ENCODE data around the gene SLC25A31. TPM values are rescaled to one million over a fixed set of nuclear protein-coding genes. Genes with fewer than 3 reads are reported as not detected.

The SLC25A31 gene
- total and polyA plus RNA-seq, 4 donors: not detected

GRCh38 chr4:127783026-127783769 is 53.0 kb downstream of the SLC25A31 start:
- Histone ChIP-seq H3K27ac (ENCODE audit: low read depth, low read length) (peak overlapping the region; percentile 89), H3K9me3 (ENCODE audit: control insufficient read depth, insufficient read depth, low read length) (no peaks in the 10 kb centered on the region), H3K4me1 (ENCODE audit: control insufficient read depth, insufficient read depth, low read length) (peaks cover 8% of the 10 kb centered on the region), H3K36me3 (ENCODE audit: control insufficient read depth, insufficient read depth, low read length) (no peaks in the 10 kb centered on the region), H3K27me3 (ENCODE audit: control insufficient read depth, insufficient read depth, low read length) (peaks cover 2% of the 10 kb centered on the region), H3K4me3 (ENCODE audit: low read depth, low read length) (peak overlapping the region; percentile 90)
- whole genome bisulfite sequencing (ENCODE audit: insufficient coverage): 7% methylated on average over 23 of the region's 25 CpGs
- DNase-seq (ENCODE audit: low read depth in 4 of 6, low spot score in 6 of 6): peak; percentile 31 to 82 (median 56)

DNA sequence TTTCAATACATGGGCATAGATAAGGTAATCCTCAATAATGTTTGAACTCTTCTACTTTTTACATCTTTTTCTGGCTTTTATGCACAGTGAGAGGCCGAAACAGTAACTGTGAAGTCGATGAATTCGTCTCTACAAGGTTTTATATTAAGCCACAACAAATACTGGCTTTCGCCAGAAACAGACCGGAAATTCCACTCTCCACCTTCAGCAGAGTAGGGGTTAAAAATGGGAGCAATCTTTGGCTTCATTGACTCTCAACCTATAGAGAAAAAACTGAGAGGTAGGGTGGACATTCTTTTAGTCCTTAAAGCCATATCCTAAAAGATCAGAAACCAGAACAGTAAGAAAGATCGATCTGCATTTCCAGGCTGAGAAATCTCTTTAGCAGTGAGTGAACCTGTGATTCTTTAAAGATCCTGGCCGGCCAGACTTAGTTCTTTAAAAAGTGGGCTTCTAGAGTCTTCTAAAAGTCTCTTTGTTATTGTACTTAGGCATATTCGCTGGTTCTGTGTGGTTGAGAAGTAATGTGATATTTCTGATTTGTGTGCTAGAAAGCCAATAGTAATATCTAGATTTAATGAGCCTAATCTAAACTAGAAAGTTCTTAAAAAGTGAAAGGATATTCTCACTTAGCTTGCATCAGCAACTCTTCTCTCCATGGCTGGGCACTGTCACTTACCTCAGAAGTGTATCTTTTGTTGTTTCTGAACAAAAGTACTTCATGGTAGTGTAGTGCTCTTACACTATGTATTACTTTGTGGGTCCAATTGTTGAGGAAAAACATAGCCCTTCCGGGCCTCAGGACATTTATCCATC is 54.0 kb downstream of the SLC25A31 start:
- Histone ChIP-seq H3K9me3 (ENCODE audit: control insufficient read depth, insufficient read depth, low read length) (no peaks in the 10 kb centered on the region), H3K4me3 (ENCODE audit: low read depth, low read length) (peak overlapping the region; percentile 90), H3K27me3 (ENCODE audit: control insufficient read depth, insufficient read depth, low read length) (peaks cover 2% of the 10 kb centered on the region), H3K4me1 (ENCODE audit: control insufficient read depth, insufficient read depth, low read length) (peaks cover 8% of the 10 kb centered on the region), H3K36me3 (ENCODE audit: control insufficient read depth, insufficient read depth, low read length) (no peaks in the 10 kb centered on the region), H3K27ac (ENCODE audit: low read depth, low read length) (no peak overlapping the region)
- DNase-seq (ENCODE audit: low read depth in 4 of 6, low spot score in 6 of 6): peak in 3 of 6 donors; percentile 6 to 9 (median 9)
- no CpG with 5 or more reads among the region's 9 CpGs for WGBS (ENCODE audit: insufficient coverage)

DNA sequence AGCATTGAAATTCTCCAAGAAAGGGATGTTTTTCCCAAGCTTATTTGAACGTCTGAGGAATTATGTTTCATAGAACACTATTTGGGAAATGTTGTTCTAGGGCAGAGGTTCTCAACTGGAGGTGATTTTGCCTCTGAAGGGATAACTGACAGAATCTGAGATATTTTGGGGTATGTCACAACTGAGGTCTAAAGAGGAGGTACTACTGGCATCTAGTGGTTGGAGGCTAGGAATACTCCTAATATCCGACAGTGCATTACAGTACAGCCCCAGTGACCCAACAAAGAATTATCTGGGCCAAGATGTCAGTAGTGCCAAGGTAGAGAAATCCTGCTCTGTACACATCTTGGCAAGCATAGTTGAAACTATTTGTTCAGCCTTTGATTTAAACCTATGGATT is 58.3 kb downstream of the SLC25A31 start:
- Histone ChIP-seq H3K4me1 (ENCODE audit: control insufficient read depth, insufficient read depth, low read length) (no peaks in the 10 kb centered on the region), H3K27me3 (ENCODE audit: control insufficient read depth, insufficient read depth, low read length) (no peaks in the 10 kb centered on the region), H3K4me3 (ENCODE audit: low read depth, low read length) (no peak overlapping the region), H3K27ac (ENCODE audit: low read depth, low read length) (no peak overlapping the region), H3K36me3 (ENCODE audit: control insufficient read depth, insufficient read depth, low read length) (no peaks in the 10 kb centered on the region), H3K9me3 (ENCODE audit: control insufficient read depth, insufficient read depth, low read length) (no peaks in the 10 kb centered on the region)
- no peak for DNase-seq (ENCODE audit: low read depth in 4 of 6, low spot score in 6 of 6)
- 67% methylated on average over 1 of the region's 2 CpGs for WGBS (ENCODE audit: insufficient coverage)

- WGBS (ENCODE audit: insufficient coverage): no CpG with 5 or more reads among the region's 1 CpG
- no peak for DNase-seq (ENCODE audit: low read depth in 4 of 6, low spot score in 6 of 6)
These were observed 61.2 kb downstream of the SLC25A31 start for GRCh38 chr4:127791391-127791790.

DNA sequence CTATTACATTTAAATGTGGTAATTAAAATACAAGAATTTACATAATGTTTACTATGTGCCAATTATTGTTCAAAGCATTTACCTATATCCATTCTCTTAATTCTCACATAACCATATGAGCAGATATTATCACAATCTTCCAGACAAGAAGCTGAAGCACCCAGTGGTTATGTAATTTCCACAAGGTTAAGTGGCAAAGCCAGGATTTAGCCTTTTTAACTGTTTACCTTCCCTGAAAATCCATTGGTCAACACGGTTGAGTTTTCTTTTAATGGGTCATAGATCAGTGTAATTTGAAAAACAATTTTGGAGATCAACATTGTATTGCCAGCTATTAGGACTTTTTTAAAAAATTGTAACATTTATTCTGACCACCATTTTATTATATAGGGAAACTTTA is 63.3 kb downstream of the SLC25A31 start:
- Histone ChIP-seq H3K4me1 (ENCODE audit: control insufficient read depth, insufficient read depth, low read length) (no peaks in the 10 kb centered on the region), H3K27ac (ENCODE audit: low read depth, low read length) (no peak overlapping the region), H3K27me3 (ENCODE audit: control insufficient read depth, insufficient read depth, low read length) (no peaks in the 10 kb centered on the region), H3K4me3 (ENCODE audit: low read depth, low read length) (no peak overlapping the region), H3K36me3 (ENCODE audit: control insufficient read depth, insufficient read depth, low read length) (no peaks in the 10 kb centered on the region), H3K9me3 (ENCODE audit: control insufficient read depth, insufficient read depth, low read length) (no peaks in the 10 kb centered on the region)
- no CpG with 5 or more reads among the region's 1 CpG for WGBS (ENCODE audit: insufficient coverage)
- no peak for DNase-seq (ENCODE audit: low read depth in 4 of 6, low spot score in 6 of 6)

More at GRCh38 chr4:127791391-127791790, 61.2 kb downstream of the SLC25A31 start:
- Histone ChIP-seq H3K9me3 (ENCODE audit: control insufficient read depth, insufficient read depth, low read length) (no peaks in the 10 kb centered on the region), H3K36me3 (ENCODE audit: control insufficient read depth, insufficient read depth, low read length) (no peaks in the 10 kb centered on the region), H3K27ac (ENCODE audit: low read depth, low read length) (no peak overlapping the region), H3K27me3 (ENCODE audit: control insufficient read depth, insufficient read depth, low read length) (no peaks in the 10 kb centered on the region), H3K4me3 (ENCODE audit: low read depth, low read length) (no peak overlapping the region), H3K4me1 (ENCODE audit: control insufficient read depth, insufficient read depth, low read length) (no peaks in the 10 kb centered on the region)

DNA sequence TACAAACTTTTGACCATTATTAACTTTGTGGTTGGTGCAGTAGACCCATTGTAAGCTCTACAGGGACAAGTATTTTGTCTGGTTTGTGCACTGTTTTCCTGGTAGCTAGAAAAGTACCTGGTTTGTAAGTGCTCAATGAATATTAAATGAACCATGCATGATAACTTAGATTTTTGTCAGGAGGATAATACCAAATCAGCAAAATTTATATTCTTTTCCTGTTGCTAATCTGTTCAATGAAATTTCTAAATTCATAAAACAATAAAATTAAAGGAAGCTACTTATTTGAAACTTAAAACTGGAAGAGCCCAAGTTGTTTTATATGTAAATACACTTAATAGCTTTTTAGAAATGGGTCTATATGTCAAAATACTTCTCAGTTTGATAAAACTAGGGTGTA is 69.5 kb downstream of the SLC25A31 start:
- H3K36me3 ChIP-seq (ENCODE audit: control insufficient read depth, insufficient read depth, low read length): no peaks in the 10 kb centered on the region
- no peaks in the 10 kb centered on the region for H3K27me3 ChIP-seq (ENCODE audit: control insufficient read depth, insufficient read depth, low read length)
- H3K4me3 ChIP-seq (ENCODE audit: low read depth, low read length): no peak overlapping the region
- H3K4me1 ChIP-seq (ENCODE audit: control insufficient read depth, insufficient read depth, low read length): no peaks in the 10 kb centered on the region
- H3K27ac ChIP-seq (ENCODE audit: low read depth, low read length): no peak overlapping the region
- DNase-seq (ENCODE audit: low read depth in 4 of 6, low spot score in 6 of 6): no peak
- H3K9me3 ChIP-seq (ENCODE audit: control insufficient read depth, insufficient read depth, low read length): no peaks in the 10 kb centered on the region

DNA sequence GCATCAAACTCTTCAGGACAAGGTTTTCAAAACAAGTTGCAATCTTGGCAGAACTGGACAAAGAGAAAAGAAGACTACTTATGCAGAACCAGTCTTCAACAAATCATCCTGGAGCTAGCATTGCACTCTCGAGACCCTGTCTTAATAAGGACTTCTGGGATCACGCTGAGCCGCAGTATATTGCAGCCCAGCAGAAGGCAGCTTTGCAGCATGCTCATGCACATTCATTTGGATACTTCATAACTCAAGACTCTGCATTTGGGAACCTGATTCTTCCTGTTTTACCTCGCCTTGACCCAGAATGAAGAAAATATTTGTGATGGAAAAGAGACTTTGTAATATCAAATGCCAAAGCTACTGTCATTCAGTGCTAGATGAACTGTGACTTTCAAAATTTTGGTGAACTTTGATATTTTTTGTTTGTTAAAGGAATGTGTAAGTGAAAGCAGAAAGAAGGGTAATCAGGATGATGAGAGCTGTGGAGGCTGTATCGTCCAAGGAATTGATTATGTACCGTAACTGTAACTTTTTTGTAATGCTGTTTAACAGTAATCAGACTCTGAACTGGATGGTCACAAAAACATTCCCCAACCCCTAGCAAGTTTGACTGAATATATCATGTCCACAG is 79.1 kb downstream of the SLC25A31 start:
- DNase-seq (ENCODE audit: low read depth in 4 of 6, low spot score in 6 of 6): peak in 2 of 6 donors; percentile 1 to 2
- Histone ChIP-seq H3K4me3 (ENCODE audit: low read depth, low read length) (no peak overlapping the region), H3K27me3 (ENCODE audit: control insufficient read depth, insufficient read depth, low read length) (no peaks in the 10 kb centered on the region), H3K9me3 (ENCODE audit: control insufficient read depth, insufficient read depth, low read length) (no peaks in the 10 kb centered on the region), H3K4me1 (ENCODE audit: control insufficient read depth, insufficient read depth, low read length) (no peaks in the 10 kb centered on the region), H3K27ac (ENCODE audit: low read depth, low read length) (no peak overlapping the region), H3K36me3 (ENCODE audit: control insufficient read depth, insufficient read depth, low read length) (no peaks in the 10 kb centered on the region)
- WGBS (ENCODE audit: insufficient coverage): 72% methylated on average over 3 of the region's 6 CpGs

GRCh38 chr4:127810551-127810950 is 80.4 kb downstream of the SLC25A31 start:
- WGBS (ENCODE audit: insufficient coverage): no CpG with 5 or more reads among the region's 3 CpGs
- DNase-seq (ENCODE audit: low read depth in 4 of 6, low spot score in 6 of 6): no peak
- H3K36me3 ChIP-seq (ENCODE audit: control insufficient read depth, insufficient read depth, low read length): no peaks in the 10 kb centered on the region

DNA sequence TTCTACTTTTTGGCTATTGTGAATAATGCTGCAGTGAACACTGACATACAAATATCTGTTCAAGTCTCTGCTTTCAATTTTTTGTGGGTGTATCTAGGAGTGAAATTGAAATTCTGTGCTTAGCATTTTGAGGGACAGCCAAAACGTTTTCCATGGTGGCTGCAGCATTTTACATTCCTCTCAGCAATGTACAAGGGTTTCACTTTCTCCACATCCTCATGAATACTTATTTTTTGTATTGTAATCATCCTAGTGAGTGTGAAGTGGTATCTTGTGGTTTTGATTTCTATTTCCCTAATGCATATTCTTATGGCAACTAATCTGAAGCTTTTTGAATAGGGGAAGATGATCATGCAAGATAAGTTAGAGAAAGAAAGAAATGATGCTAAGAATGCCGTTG is 92.2 kb downstream of the SLC25A31 start:
- Histone ChIP-seq H3K27ac (ENCODE audit: low read depth, low read length) (no peak overlapping the region), H3K9me3 (ENCODE audit: control insufficient read depth, insufficient read depth, low read length) (no peaks in the 10 kb centered on the region), H3K4me1 (ENCODE audit: control insufficient read depth, insufficient read depth, low read length) (no peaks in the 10 kb centered on the region), H3K27me3 (ENCODE audit: control insufficient read depth, insufficient read depth, low read length) (no peaks in the 10 kb centered on the region), H3K4me3 (ENCODE audit: low read depth, low read length) (no peak overlapping the region), H3K36me3 (ENCODE audit: control insufficient read depth, insufficient read depth, low read length) (peaks cover 3% of the 10 kb centered on the region)
- WGBS (ENCODE audit: insufficient coverage): no CpG with 5 or more reads among the region's 2 CpGs
- peak in 1 of 6 donors; percentile 3 for DNase-seq (ENCODE audit: low read depth in 4 of 6, low spot score in 6 of 6)

More at GRCh38 chr4:127810551-127810950, 80.4 kb downstream of the SLC25A31 start:
- no peaks in the 10 kb centered on the region for H3K9me3 ChIP-seq (ENCODE audit: control insufficient read depth, insufficient read depth, low read length)
- no peaks in the 10 kb centered on the region for H3K27me3 ChIP-seq (ENCODE audit: control insufficient read depth, insufficient read depth, low read length)
- no peak overlapping the region for H3K27ac ChIP-seq (ENCODE audit: low read depth, low read length)
- H3K4me1 ChIP-seq (ENCODE audit: control insufficient read depth, insufficient read depth, low read length): no peaks in the 10 kb centered on the region
- H3K4me3 ChIP-seq (ENCODE audit: low read depth, low read length): no peak overlapping the region

All from spinal cord (tissue), 10 donors.